ENCODE results near the gene CEP192.

Gene CEP192

GRCh38 chr18:13107074-13107473 lies 115.9 kb downstream of the CEP192 start:
- no peak for DNase-seq

- no peak for DNase-seq
These were observed 117.2 kb downstream of the CEP192 start for GRCh38 chr18:13108330-13108729.

GRCh38 chr18:13110559-13110958 lies 119.4 kb downstream of the CEP192 start:
- DNase-seq, result no peak

- no peak for DNase-seq
These were observed 121.8 kb downstream of the CEP192 start for GRCh38 chr18:13112982-13113381.

GRCh38 chr18:13120255-13120654 lies 129.1 kb downstream of the CEP192 start:
- DNase-seq, result no peak

GRCh38 chr18:13120983-13121441 lies 129.8 kb downstream of the CEP192 start:
- no peak for DNase-seq

GRCh38 chr18:13124411-13124810 lies 133.2 kb downstream of the CEP192 start:
- DNase-seq, result no peak

- DNase-seq, result no peak
These were observed 134.0 kb downstream of the CEP192 start for GRCh38 chr18:13125191-13125590.

GRCh38 chr18:13126966-13127598 lies 135.9 kb downstream of the CEP192 start:
- no peak for DNase-seq

GRCh38 chr18:13131283-13131682 lies 140.1 kb downstream of the CEP192 start:
- no peak for DNase-seq

- no peak for DNase-seq
These were observed 143.6 kb downstream of the CEP192 start for GRCh38 chr18:13134551-13135401.

GRCh38 chr18:13136056-13136903 lies 145.1 kb downstream of the CEP192 start:
- DNase-seq, result no peak

GRCh38 chr18:13136904-13137669 lies 145.9 kb downstream of the CEP192 start:
- no peak for DNase-seq

- DNase-seq, result no peak
These were observed 146.7 kb downstream of the CEP192 start for GRCh38 chr18:13137670-13138419.

GRCh38 chr18:13138420-13139139 lies 147.4 kb downstream of the CEP192 start:
- no peak for DNase-seq

GRCh38 chr18:13139885-13140450 lies 148.8 kb downstream of the CEP192 start:
- DNase-seq, result no peak

GRCh38 chr18:13141209-13141608 lies 150.0 kb downstream of the CEP192 start:
- no peak for DNase-seq

GRCh38 chr18:13145636-13146190 lies 154.6 kb downstream of the CEP192 start:
- DNase-seq, result no peak

GRCh38 chr18:13147130-13147529 lies 156.0 kb downstream of the CEP192 start:
- DNase-seq, result no peak

- no peak for DNase-seq
These were observed 160.5 kb downstream of the CEP192 start for GRCh38 chr18:13151656-13152055.

All from NCI-H1930 (cell line).